NCI-H1694 (cell line): ENCODE data around the gene GGT6.
"Not testable (repeated sequence)": the region's sequence is repeated elsewhere in the genome, so short reads cannot be mapped to it uniquely, and the experiment has no call there.

Experiments
- DNase-seq: peaks from one replicate; lab custom pipeline; 2025; lab: John Stamatoyannopoulos, UW

Gene GGT6, protein sequence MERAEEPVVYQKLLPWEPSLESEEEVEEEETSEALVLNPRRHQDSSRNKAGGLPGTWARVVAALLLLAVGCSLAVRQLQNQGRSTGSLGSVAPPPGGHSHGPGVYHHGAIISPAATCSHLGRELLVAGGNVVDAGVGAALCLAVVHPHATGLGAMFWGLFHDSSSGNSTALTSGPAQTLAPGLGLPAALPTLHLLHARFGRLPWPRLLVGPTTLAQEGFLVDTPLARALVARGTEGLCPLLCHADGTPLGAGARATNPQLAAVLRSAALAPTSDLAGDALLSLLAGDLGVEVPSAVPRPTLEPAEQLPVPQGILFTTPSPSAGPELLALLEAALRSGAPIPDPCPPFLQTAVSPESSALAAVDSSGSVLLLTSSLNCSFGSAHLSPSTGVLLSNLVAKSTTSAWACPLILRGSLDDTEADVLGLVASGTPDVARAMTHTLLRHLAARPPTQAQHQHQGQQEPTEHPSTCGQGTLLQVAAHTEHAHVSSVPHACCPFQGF

GRCh38 chr17:4560421-4560820 is at the start of gene GGT6:
Gene GGT6 (minus strand): TSS chr17:4560577. CDS start chr17:4560521, 56 bp downstream.
- no peak for DNase-seq

DNA sequence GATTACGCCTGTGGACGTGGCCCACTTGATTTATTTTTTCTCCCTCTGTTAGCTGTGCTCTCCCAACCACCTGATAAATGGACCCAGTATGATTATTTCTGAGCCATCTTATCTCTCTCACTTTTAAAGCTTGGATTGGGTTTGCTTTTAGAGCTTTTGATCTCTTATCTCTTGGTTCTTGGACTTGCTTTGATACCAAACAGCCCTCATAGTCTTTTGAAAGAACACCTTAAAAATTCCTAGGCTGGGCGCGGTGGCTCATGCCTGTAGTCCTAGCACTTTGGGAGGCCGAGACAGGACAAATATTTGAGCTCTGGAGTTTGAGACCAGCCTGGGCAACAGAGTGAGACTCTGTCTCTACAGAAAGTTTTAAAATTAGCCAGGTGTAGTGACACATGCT is 49.8 kb upstream of the GGT6 start:
- no peak for DNase-seq

DNA sequence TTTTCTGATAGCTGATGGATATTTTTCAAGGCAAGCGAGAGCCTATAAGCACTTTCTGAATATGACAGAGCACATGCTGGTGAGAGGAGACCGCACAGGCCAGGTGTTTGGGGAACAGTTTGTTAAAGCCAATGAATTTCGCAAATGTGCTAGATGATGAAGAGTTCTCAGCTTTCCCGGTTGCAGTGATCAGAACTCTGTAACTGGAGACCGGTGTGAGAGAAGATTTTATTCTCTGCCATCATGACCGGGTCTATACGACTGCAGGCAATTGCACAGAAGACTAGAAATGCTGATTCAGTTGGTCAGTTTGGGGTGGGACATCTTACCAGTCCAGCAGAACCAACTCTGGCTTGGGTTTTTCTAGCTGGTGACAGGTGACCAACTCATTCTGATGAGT is 49.4 kb upstream of the GGT6 start:
- DNase-seq: no peak

- DNase-seq: no peak
Observed at GRCh38 chr17:4607773-4608187, 47.4 kb upstream of the GGT6 start.

GRCh38 chr17:4607261-4607741 is 46.9 kb upstream of the GGT6 start:
- no peak for DNase-seq

GRCh38 chr17:4605826-4606225 is 45.4 kb upstream of the GGT6 start:
- DNase-seq: no peak

GRCh38 chr17:4604736-4605135 is 44.4 kb upstream of the GGT6 start:
- not testable (repeated sequence) for DNase-seq

DNA sequence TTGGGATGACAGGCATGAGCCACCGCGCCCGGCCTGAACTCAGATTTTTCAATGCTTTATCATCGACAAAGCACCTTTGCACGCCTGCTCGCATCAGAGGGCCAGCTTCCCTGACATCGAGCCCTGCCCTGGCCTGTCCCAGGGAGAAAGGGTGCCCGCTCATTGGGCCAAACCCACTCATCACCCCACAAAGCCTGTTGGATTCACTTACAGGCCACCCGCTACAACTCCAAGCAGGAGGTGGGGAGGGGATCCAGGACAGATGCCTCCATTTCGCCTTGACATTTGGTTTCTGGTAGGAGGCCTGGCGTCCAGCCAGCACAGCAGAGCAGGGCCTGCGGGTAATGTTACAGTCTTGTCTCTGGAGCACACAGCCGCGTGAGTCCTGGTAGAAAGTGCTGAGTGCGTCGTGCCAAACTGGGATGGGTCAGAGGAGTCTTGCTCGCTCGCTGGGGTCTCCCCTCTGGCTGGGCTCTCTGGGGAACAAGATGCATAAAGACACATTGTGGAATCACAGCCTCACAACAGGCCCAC is 43.8 kb upstream of the GGT6 start:
- peak; percentile 94 for DNase-seq

- no peak for DNase-seq
Observed at GRCh38 chr17:4602041-4602440, 41.7 kb upstream of the GGT6 start.

DNA sequence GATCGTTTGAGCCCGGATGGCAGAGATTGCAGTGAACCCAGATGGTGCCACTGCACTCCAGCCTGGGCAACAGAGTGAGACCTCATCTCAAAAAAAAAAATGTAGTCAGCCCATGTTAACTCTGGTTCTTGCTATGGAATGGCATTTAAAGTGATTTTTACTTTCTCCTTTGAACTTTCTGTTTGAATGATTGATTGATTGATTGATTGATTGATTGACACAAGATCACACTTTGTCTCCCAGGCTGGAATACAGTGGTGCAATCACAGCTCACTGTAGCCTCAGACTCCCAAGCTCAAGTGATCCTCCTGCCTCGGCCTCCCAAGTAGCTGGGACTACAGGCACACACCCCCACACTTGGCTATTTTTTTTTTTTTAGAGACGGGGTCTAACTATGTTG is 40.9 kb upstream of the GGT6 start:
- DNase-seq: no peak

DNA sequence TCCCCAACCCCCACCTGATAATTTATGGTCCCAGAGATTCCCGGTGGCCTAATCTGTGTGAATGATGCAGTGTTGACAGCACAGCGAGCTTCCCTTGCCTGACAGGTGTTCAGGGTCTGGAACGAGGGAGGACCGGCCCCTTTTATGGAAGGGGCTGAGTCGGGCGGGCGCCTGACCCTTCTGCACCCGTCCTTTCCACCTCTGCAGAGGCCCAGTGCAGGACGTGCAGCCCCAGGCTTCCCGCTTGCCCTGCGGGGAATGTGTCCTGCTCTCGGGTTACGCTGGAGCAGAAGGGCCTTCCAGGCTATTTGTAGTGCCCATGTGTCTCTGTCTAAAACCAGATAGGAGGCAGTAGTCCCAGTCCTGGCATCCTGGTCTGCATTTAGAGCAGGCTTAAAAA is 40.2 kb upstream of the GGT6 start:
- DNase-seq: no peak

DNA sequence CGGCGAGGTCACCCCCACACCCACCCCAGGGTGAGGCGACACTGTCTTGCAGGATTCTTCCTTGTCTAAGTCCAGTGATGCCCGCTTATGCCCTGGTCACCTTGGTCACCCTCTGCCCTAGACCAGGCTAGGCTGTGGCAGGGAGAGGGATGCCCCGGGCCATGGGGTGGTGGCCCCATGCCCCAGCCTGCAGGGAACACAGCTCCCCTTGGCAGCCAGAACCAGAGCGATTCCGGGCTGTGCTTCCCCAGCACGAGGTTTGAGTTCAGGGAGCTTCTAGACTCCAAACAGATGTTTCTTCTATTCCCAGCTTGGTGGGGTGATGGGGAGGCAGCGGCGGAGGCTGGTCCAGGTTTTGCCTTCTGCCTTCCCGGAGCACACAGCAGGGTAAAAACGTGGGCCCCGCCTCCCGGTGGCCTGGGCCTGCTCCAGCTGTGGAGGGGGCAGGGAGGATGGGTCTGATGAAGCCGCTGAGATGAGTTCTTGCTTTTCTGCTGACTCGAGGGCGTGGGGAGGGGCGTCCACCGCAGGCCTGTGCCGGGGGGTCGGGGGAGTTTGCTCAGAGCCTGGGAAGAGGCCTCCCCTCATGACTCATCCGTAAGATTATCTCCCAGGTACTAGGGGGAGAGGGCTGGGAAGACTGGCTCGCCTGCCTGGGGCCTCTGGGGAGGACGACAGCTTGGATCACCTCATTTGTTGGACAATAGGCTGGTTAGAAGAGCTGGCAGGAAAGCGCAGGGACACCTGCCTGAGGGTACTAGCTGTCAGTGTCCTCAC is 39.3 kb upstream of the GGT6 start:
- DNase-seq: peak; percentile 76

DNA sequence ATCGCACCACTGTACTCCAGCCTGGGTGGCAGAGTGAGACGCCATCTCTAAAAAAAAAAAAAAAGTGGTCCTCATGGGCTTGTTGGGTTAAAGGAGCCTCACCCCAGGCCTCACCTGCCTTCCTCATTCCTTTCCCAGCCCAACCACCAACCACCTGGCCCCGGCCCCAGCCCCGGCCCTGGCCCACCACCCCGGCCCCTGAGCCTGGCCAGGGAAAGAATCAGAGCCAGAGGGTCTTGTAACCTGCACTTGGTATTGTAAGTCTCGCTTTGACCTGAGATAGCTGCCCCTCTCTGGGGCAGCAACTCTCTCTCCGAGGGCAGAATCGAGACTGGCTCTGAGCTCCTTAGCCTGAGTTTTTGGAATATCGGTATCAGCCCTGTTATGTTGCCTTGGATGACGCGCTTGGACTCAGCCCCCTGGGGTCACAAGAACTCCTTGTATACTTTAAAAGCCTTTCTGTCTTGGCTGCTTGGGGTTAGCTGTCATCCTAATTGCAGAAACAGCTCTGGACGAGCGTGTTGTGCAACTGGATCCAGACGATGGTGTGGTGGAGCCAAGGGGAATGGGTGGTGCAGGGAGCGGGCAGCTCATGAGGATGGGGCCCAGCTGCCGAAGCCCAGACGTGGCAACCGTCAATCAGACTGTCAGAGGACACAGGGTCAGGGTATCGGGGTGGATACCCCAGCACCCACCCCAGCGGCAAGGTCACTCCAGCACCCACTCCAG is 38.6 kb upstream of the GGT6 start:
- no peak for DNase-seq

- no peak for DNase-seq
Observed at GRCh38 chr17:4597975-4598374, 37.6 kb upstream of the GGT6 start.

GRCh38 chr17:4596636-4597380 is 36.4 kb upstream of the GGT6 start:
- no peak for DNase-seq

DNA sequence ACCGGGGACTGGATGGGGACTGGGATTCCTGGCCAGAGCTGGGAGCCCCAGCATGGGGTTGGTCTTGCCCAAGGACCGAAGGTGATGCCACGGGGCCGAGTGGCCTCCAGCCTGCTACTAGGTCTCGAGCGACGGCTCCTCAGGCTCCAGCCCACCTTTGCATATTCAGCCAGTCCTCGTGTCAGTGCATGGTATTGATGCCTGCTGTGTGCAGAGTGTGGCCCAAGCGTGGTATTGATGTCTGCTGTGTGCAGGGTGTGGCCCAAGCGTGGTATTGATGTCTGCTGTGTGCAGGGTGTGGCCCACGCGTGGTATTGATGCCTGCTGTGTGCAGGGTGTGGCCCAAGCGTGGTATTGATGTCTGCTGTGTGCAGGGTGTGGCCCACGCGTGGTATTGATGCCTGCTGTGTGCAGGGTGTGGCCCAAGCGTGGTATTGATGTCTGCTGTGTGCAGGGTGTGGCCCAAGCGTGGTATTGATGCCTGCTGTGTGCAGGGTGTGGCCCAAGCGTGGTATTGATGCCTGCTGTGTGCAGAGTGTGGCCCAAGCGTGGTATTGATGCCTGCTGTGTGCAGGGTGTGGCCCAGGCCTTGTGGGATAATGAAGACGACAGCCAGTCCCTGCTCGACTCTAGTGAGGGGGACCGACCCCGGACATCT is 35.4 kb upstream of the GGT6 start:
- DNase-seq: not testable (repeated sequence)

GRCh38 chr17:4594931-4595684 is 34.7 kb upstream of the GGT6 start:
- DNase-seq: no peak

- no peak for DNase-seq
Observed at GRCh38 chr17:4594406-4594805, 34.0 kb upstream of the GGT6 start.

DNA sequence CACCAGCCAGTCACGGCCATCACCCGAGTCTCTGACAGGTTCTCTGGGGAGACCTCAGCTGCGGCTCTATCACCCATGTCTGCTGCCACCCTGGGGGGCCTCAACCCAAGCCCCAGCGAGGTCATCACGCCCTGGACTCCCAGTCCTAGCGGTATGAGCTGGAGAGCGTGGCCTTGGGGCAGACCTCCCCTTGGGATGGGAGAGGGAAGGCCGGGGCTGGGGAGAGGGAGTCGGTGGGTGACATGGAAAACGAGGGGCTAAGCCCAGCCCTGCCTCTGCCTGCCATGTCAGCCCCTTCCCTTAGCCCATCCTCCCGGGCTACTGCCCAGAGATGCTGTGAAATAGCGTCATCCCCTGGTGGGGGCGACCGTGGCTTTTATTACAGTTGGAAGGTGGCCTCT is 32.6 kb upstream of the GGT6 start:
- no peak for DNase-seq
